Sigmoid colon (tissue), 7 donors: ENCODE results near the gene DHRS3. TPM values are rescaled to one million over a fixed set of nuclear protein-coding genes. Genes with fewer than 3 reads are reported as not detected.
A peak's percentile ranks its signal among the peaks of the same experiment; 100 is the strongest.

Experiments used
- DNase-seq: peaks from one replicate; pipeline ENCODE4 v3.0.0-alpha.2; 2019
- H3K27ac ChIP-seq, 4 donors: fragments of 200-600 bp; sonication (generic); one replicate each; pipeline ENCODE4 v1.5.1; 2016 to 2019; ENCODE audit warnings: mild to moderate bottlenecking in 1 of 4
- H3K27me3 ChIP-seq, 3 donors: fragments of 200-600 bp; sonication (generic); one replicate each; pipeline ENCODE4 v1.5.1; 2019; ENCODE audit warnings: mild to moderate bottlenecking in 1 of 3
- H3K36me3 ChIP-seq, 4 donors: fragments of 200-600 bp; sonication (generic); one replicate each; pipeline ENCODE4 v1.5.1; 2016 to 2019
- H3K4me1 ChIP-seq, 4 donors: fragments of 200-600 bp; sonication (generic); one replicate each; pipeline ENCODE4 v1.5.1; 2017 to 2019
- H3K4me3 ChIP-seq, 4 donors: fragments of 200-600 bp; sonication (generic); one replicate each; pipeline ENCODE4 v1.5.1; 2017 to 2019; ENCODE audit warnings: mild to moderate bottlenecking in 2 of 4, moderate library complexity in 1 of 4
- H3K9me3 ChIP-seq, 4 donors: fragments of 200-600 bp in 3 of 4; sonication (generic) in 3 of 4; one replicate each; pipeline versions ENCODE4 v1.5.1 to v1.6.1; 2013 to 2019
- EP300 ChIP-seq, 4 donors: sonication (generic); formaldehyde crosslinking; IDR thresholded peaks; one replicate each; pipeline ENCODE4 v1.6.1; 2017; ENCODE audit warnings: antibody characterized with exemption in 4 of 4
- POLR2A ChIP-seq, 2 donors: fragments of 450-650 bp; IDR thresholded peaks; one replicate each; pipeline ENCODE4 v1.6.1; 2016; ENCODE audit warnings: antibody characterized with exemption in 2 of 2, mild to moderate bottlenecking in 2 of 2, moderate library complexity in 2 of 2
- POLR2AphosphoS5 ChIP-seq, 4 donors: sonication (generic); formaldehyde crosslinking; IDR thresholded peaks; one replicate each; pipeline ENCODE4 v1.6.1; 2017; ENCODE audit warnings: antibody characterized with exemption in 4 of 4
- WGBS, 2 donors: extraction: QIAGEN DNeasy Blood & Tissue Kit; methylation state at CpG; one replicate each; pipeline ENCODE4 v1.1.7; 2013; 5-methylcytosine and 5-hydroxymethylcytosine counted together
- intact Hi-C: fragments of 100-400 bp; cut with DNase I; formaldehyde crosslinking; loops from one replicate; pipeline ENCODE4 v1.15.1; 2023
- polyA plus RNA-seq, 3 donors: library from polyadenylated mRNA; stranded (reverse); fragments of 200-250 nt; gene quantifications; one replicate each; pipeline ENCODE4 v1.2.3, GENCODE V29; 2013
- total RNA-seq, 4 donors: library from RNA; depleted of rRNA; stranded (reverse); fragments of >200 nt; gene quantifications; one replicate each; pipeline ENCODE4 v1.1.0, GENCODE V29; 2016
- TF ChIP-seq, protein P1 (sequence below), 4 experiments: fragments of 450-650 bp in 3 of 4; fragments of 200-600 bp in 1 of 4; IDR thresholded peaks; one replicate each; pipeline ENCODE4 v1.5.1; 2016 to 2019; ENCODE audit warnings: antibody characterized with exemption in 4 of 4, mild to moderate bottlenecking in 3 of 4, moderate library complexity in 2 of 4
- donor health status: healthy with polysubstance abuse.
- donor health status: Bipolar disorder and iron deficiency.
- donor health status: healthy.

DHRS3 gene
- total and polyA plus RNA-seq, 7 donors: 34.8 to 102 (median 47.9) TPM

DNA sequence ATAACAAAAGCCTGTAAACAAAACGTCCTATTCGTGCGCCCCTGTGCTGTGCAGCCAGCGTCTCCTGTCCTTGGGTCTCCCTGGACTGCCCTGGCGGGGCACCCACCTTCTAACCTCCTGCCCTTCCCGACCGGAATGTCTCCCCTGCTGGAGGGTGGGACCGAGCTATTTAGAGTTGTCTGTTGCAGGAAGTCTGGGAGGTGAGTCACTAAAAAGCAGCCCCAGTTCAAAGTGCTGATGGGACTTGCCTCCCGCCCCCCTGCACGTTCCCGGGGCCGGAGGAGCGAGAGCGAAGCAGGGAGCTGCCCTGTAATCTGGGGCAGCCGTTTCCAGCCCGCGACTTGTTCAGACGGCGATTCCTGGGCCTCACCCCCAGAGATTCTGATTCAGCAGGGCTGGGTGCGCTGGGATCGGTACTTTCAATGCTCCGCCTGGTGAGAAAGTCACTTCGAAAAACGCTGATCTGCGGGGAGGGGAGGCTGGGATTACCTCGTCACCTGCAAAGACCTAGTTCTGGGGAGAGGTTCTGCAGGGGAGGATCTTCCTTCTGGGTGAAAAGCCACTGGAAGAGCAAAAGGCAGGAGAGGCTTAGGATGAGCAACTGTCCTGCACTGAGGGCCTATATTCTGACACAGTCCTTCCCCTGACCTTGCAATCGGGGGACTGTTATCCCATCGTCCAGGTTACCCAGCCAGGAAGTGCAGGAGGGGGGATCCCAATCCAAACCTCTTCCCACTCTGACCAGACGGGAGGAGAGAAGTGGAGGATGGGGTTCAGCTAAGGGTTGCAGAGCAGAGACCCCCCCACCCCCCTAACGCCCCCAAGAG lies 1.2 kb upstream of the DHRS3 start:
- Histone ChIP-seq H3K27ac (peak overlapping the region; percentile 90 to 99 (median 96)), H3K9me3 (no peaks in the 10 kb centered on the region), H3K4me3 (peak overlapping the region; percentile 70 to 92 (median 78)), H3K36me3 (no peaks in the 10 kb centered on the region), H3K4me1 (peaks cover 0 to 76% (median 68%) of the 10 kb centered on the region in 4 donors), H3K27me3 (no peaks in the 10 kb centered on the region)
- intact Hi-C loops: loop anchor here (1.0 to 5.0 kb wide), 8 partner anchors 24 to 308 kb away; no protein-coding TSS in a partner anchor
- peak; percentile 91 for DNase-seq
- peak in 1 of 4 donors; percentile 19 for TF ChIP-seq EP300 (IDR thresholded peaks at IDR 0.05)
- TF ChIP-seq POLR2AphosphoS5 (IDR thresholded peaks at IDR 0.05): peak; percentile 55 to 78 (median 72)
- TF ChIP-seq POLR2A (IDR thresholded peaks at IDR 0.05): peak in 1 of 2 donors; percentile 31
- TF ChIP-seq, protein P1, sequence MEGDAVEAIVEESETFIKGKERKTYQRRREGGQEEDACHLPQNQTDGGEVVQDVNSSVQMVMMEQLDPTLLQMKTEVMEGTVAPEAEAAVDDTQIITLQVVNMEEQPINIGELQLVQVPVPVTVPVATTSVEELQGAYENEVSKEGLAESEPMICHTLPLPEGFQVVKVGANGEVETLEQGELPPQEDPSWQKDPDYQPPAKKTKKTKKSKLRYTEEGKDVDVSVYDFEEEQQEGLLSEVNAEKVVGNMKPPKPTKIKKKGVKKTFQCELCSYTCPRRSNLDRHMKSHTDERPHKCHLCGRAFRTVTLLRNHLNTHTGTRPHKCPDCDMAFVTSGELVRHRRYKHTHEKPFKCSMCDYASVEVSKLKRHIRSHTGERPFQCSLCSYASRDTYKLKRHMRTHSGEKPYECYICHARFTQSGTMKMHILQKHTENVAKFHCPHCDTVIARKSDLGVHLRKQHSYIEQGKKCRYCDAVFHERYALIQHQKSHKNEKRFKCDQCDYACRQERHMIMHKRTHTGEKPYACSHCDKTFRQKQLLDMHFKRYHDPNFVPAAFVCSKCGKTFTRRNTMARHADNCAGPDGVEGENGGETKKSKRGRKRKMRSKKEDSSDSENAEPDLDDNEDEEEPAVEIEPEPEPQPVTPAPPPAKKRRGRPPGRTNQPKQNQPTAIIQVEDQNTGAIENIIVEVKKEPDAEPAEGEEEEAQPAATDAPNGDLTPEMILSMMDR (IDR thresholded peaks at IDR 0.05): no peak
- WGBS, 2 donors: 2 to 6% methylated on average over 30 of the region's 30 CpGs

- Histone ChIP-seq H3K36me3 (no peaks in the 10 kb centered on the region), H3K9me3 (no peaks in the 10 kb centered on the region), H3K27ac (peak overlapping the region; percentile 90 to 99 (median 96)), H3K4me3 (peak overlapping the region; percentile 70 to 92 (median 78)), H3K4me1 (peaks cover 0 to 81% (median 72%) of the 10 kb centered on the region in 4 donors), H3K27me3 (no peaks in the 10 kb centered on the region)
- TF ChIP-seq, protein P1 (IDR thresholded peaks at IDR 0.05): no peak
- TF ChIP-seq POLR2A (IDR thresholded peaks at IDR 0.05) (no peak), POLR2AphosphoS5 (IDR thresholded peaks at IDR 0.05) (no peak), EP300 (IDR thresholded peaks at IDR 0.05) (no peak)
- WGBS, 2 donors: 1 to 7% methylated on average over 6 of the region's 6 CpGs
- DNase-seq: no peak
- intact Hi-C loops: loop anchor here (1.0 to 5.0 kb wide), 7 partner anchors 23 to 308 kb away; no protein-coding TSS in a partner anchor
Observed at GRCh38 chr1:12618661-12618964, 603 bp upstream of the DHRS3 start.

DNA sequence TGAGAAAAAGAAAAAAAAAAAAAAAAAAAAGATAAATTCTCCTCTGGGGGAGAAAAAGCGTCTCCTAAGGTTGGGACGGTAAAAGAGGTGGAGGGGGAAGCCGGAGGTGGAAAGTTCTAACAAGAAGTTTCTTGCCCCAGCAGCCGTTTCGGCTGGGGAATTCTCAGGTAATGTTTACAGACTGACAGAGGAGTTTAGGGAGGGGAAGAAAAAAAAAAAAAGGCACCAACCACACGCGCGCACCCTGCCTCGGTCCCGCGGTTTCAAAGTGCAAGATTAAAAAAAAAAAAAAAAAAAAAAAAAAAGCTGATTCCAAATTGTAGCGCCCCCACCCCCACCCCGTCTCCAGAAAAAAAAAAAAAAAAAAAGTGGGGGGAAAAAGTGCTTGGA lies 504 bp downstream of the DHRS3 start:
- Histone ChIP-seq H3K4me3 (peak overlapping the region; percentile 70 to 92 (median 78)), H3K27me3 (no peaks in the 10 kb centered on the region), H3K9me3 (no peaks in the 10 kb centered on the region), H3K36me3 (peaks cover 0 to 4% (median 0%) of the 10 kb centered on the region in 4 donors), H3K27ac (peak overlapping the region; percentile 90 to 99 (median 96)), H3K4me1 (peaks cover 0 to 80% (median 65%) of the 10 kb centered on the region in 4 donors)
- DNase-seq: no peak
- intact Hi-C loops: loop anchor here (5.0 kb wide), 2 partner anchors 155 to 170 kb away; no protein-coding TSS in a partner anchor
- TF ChIP-seq POLR2AphosphoS5 (IDR thresholded peaks at IDR 0.05) (no peak), POLR2A (IDR thresholded peaks at IDR 0.05) (no peak), EP300 (IDR thresholded peaks at IDR 0.05) (no peak)
- TF ChIP-seq, protein P1 (IDR thresholded peaks at IDR 0.05): no peak
- 0% methylated on average over 13 of the region's 13 CpGs for WGBS, 2 donors

DNA sequence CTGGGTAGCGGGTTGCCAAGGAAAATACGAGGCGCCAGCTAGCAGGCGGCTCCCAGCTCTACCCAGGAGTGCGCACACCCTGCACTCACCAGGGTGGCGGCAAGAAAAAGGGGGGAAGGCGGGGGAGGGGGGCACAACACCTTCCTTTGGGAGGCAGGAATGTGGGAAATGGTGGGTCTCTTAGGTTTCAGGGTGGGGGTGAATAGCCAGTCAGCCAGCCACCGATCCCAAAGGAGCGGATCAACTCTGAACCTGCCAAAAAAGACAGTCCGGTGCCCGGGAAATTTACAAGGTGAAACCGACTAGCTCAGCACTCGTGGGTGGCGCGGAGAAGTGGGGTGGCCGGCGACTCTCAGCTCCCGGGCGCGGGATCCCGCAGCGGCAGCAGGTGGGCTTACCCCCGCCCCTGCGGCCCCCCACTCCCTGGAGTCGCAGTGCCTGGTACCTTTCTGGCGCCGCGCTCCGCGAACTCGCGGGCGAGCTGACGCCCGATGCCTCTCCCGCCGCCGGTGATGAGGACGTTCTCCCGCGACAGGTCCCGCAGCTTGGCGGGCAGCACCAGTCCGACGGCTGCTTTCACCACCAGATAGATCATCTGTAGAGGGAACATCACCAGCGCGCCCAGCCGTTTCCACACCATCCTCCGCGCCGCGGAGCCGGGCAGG lies 1.2 kb downstream of the DHRS3 start:
- peaks cover 0 to 4% (median 0%) of the 10 kb centered on the region in 4 donors for H3K36me3 ChIP-seq
- intact Hi-C loops: loop anchor here (5.0 kb wide), 2 partner anchors 155 to 170 kb away; no protein-coding TSS in a partner anchor
- 1 to 3% methylated on average over 53 of the region's 53 CpGs for WGBS, 2 donors
- TF ChIP-seq POLR2A (IDR thresholded peaks at IDR 0.05) (no peak), POLR2AphosphoS5 (IDR thresholded peaks at IDR 0.05) (peak in 1 of 4 donors; percentile 57), EP300 (IDR thresholded peaks at IDR 0.05) (no peak)
- TF ChIP-seq, protein P1 (IDR thresholded peaks at IDR 0.05): no peak
- H3K27me3 ChIP-seq: no peaks in the 10 kb centered on the region
- peak overlapping the region; percentile 70 to 92 (median 78) for H3K4me3 ChIP-seq
- peak; percentile 81 for DNase-seq
- H3K4me1 ChIP-seq: peaks cover 0 to 74% (median 60%) of the 10 kb centered on the region in 4 donors
- peak overlapping the region; percentile 90 to 99 (median 96) for H3K27ac ChIP-seq
- H3K9me3 ChIP-seq: no peaks in the 10 kb centered on the region
